H9 (cell line): ENCODE results near the gene ZNF688. TPM values are rescaled to one million over a fixed set of nuclear protein-coding genes. Genes with fewer than 3 reads are reported as not detected.

Experiments
- DNase-seq: peaks from one replicate; pipeline ENCODE4 v3.0.0-alpha.2; 2017
- H2AFZ ChIP-seq: one replicate; pipeline ENCODE4 v1.6.1; 2013; ENCODE audit warnings: mild to moderate bottlenecking, low read length, control low read depth, moderate library complexity
- H2AK5ac ChIP-seq: 2 replicates; pipeline ENCODE4 v1.6.1; 2013; ENCODE audit warnings: low read length, control low read depth, mixed read lengths; ENCODE audit not compliant: insufficient read length
- H2BK120ac ChIP-seq: one replicate; pipeline ENCODE4 v1.6.1; 2013; ENCODE audit warnings: low read depth, mild to moderate bottlenecking, low read length, control low read depth, inconsistent platforms; ENCODE audit not compliant: poor library complexity, severe bottlenecking
- H2BK12ac ChIP-seq: 2 replicates; pipeline ENCODE4 v1.6.1; 2013; ENCODE audit warnings: low read length, control low read depth, mixed read lengths, low read depth; ENCODE audit not compliant: insufficient read length
- H2BK15ac ChIP-seq: 2 replicates; pipeline ENCODE4 v1.6.1; 2013; ENCODE audit warnings: low read depth, low read length, control low read depth
- H2BK20ac ChIP-seq: one replicate; pipeline ENCODE4 v1.6.1; 2013; ENCODE audit warnings: low read depth, mild to moderate bottlenecking, low read length, control low read depth, inconsistent platforms; ENCODE audit not compliant: poor library complexity, severe bottlenecking
- H2BK5ac ChIP-seq: 2 replicates; pipeline ENCODE4 v1.6.1; 2013; ENCODE audit warnings: low read length, control low read depth, mixed read lengths; ENCODE audit not compliant: insufficient read length
- H3K14ac ChIP-seq: 2 replicates; pipeline ENCODE4 v1.6.1; 2013; ENCODE audit warnings: low read length, control low read depth; ENCODE audit not compliant: insufficient read depth
- H3K18ac ChIP-seq: 2 replicates; pipeline ENCODE4 v1.6.1; 2013; ENCODE audit warnings: low read depth, mild to moderate bottlenecking, mixed read lengths, low read length, control low read depth; ENCODE audit not compliant: insufficient read length
- H3K23ac ChIP-seq: 2 replicates; pipeline ENCODE4 v1.6.1; 2013; ENCODE audit warnings: low read length, control low read depth, mixed read lengths, low read depth; ENCODE audit not compliant: insufficient read length
- H3K23me2 ChIP-seq: 2 replicates; pipeline ENCODE4 v1.6.1; 2013; ENCODE audit warnings: low read depth, mild to moderate bottlenecking, mixed read lengths, low read length, control low read depth; ENCODE audit not compliant: insufficient read length, poor library complexity, severe bottlenecking
- H3K27ac ChIP-seq: 2 replicates; pipeline ENCODE4 v1.5.1; 2013; ENCODE audit warnings: low read length, control low read depth, mixed read lengths, low read depth; ENCODE audit not compliant: insufficient read length
- H3K27me3 ChIP-seq: 2 replicates; pipeline ENCODE4 v1.6.1; 2013; ENCODE audit warnings: low read length, control low read depth, inconsistent platforms; ENCODE audit not compliant: insufficient read depth
- H3K4ac ChIP-seq: 2 replicates; pipeline ENCODE4 v1.6.1; 2013; ENCODE audit warnings: low read depth, mild to moderate bottlenecking, control low read depth, inconsistent platforms, low read length, moderate library complexity
- H3K4me1 ChIP-seq: 2 replicates; pipeline ENCODE4 v1.6.1; 2013; ENCODE audit warnings: low read length, control low read depth, inconsistent platforms; ENCODE audit not compliant: insufficient read depth
- H3K4me2 ChIP-seq: 2 replicates; pipeline ENCODE4 v1.6.1; 2013; ENCODE audit warnings: low read length, control low read depth, mixed read lengths; ENCODE audit not compliant: insufficient read length, insufficient read depth
- H3K56ac ChIP-seq: 2 replicates; pipeline ENCODE4 v1.6.1; 2013; ENCODE audit warnings: low read depth, mild to moderate bottlenecking, mixed read lengths, low read length, control low read depth; ENCODE audit not compliant: insufficient read length
- H3K79me1 ChIP-seq: 2 replicates; pipeline ENCODE4 v1.6.1; 2013; ENCODE audit warnings: low read depth, mild to moderate bottlenecking, moderate library complexity, low read length, control low read depth, inconsistent platforms; ENCODE audit not compliant: insufficient read depth, poor library complexity, severe bottlenecking
- H3K79me2 ChIP-seq: 2 replicates; pipeline ENCODE4 v1.6.1; 2013; ENCODE audit warnings: low read length, control low read depth, inconsistent platforms; ENCODE audit not compliant: insufficient read depth
- H3K9ac ChIP-seq: 2 replicates; pipeline ENCODE4 v1.6.1; 2013; ENCODE audit warnings: low read length, control low read depth, mixed read lengths; ENCODE audit not compliant: insufficient read length; ENCODE audit errors: extremely low read depth
- H3K9me3 ChIP-seq: one replicate; pipeline ENCODE4 v1.6.1; 2013; ENCODE audit warnings: low read depth, low read length, inconsistent platforms; ENCODE audit not compliant: control insufficient read depth
- H3T11ph ChIP-seq: one replicate; pipeline ENCODE4 v1.6.1; 2013; ENCODE audit warnings: mild to moderate bottlenecking, low read length, control low read depth, inconsistent platforms
- H4K20me1 ChIP-seq: one replicate; pipeline ENCODE4 v1.6.1; 2013; ENCODE audit not compliant: control insufficient read depth, insufficient read length, insufficient read depth
- H4K5ac ChIP-seq: 2 replicates; pipeline ENCODE4 v1.6.1; 2013; ENCODE audit warnings: low read depth, mild to moderate bottlenecking, mixed read lengths, low read length, control low read depth; ENCODE audit not compliant: insufficient read length
- H4K8ac ChIP-seq: replicated peaks from 2 replicates; pipeline ENCODE4 v1.6.1; 2013; ENCODE audit warnings: low read length, control low read depth, mixed read lengths, low read depth; ENCODE audit not compliant: insufficient read length
- H4K91ac ChIP-seq: 2 replicates; pipeline ENCODE4 v1.6.1; 2013; ENCODE audit warnings: low read depth, mild to moderate bottlenecking, moderate library complexity, mixed read lengths, low read length, control low read depth; ENCODE audit not compliant: insufficient read length
- H3K27ac Mint-ChIP-seq, 3 experiments: 2 replicates in 2 of 3; 3 replicates in 1 of 3; pipeline ENCODE4 v1.8.0; 2020 to 2021; ENCODE audit warnings: mixed read lengths in 3 of 3, mild to moderate bottlenecking in 1 of 3, moderate library complexity in 1 of 3
- H3K27me3 Mint-ChIP-seq: 2 replicates; pipeline ENCODE4 v1.8.0; 2021; ENCODE audit warnings: low read depth, mild to moderate bottlenecking, moderate library complexity, mixed read lengths
- H3K36me3 Mint-ChIP-seq, 3 experiments: 2 replicates in 2 of 3; 3 replicates in 1 of 3; pipeline ENCODE4 v1.8.0; 2020 to 2021; ENCODE audit warnings: low read depth in 3 of 3, mixed read lengths in 3 of 3; ENCODE audit not compliant: insufficient read depth in 1 of 3
- H3K4me1 Mint-ChIP-seq, 2 experiments: 2 replicates each; pipeline ENCODE4 v1.8.0; 2020; ENCODE audit warnings: mixed read lengths in 2 of 2
- H3K4me3 Mint-ChIP-seq, 2 experiments: 2 replicates in 1 of 2; 3 replicates in 1 of 2; pipeline ENCODE4 v1.8.0; 2020 to 2021; ENCODE audit warnings: mild to moderate bottlenecking in 2 of 2, mixed read lengths in 2 of 2, moderate library complexity in 1 of 2
- H3K9me3 Mint-ChIP-seq, 2 experiments: 2 replicates in 1 of 2; 3 replicates in 1 of 2; pipeline ENCODE4 v1.8.0; 2020; ENCODE audit warnings: mild to moderate bottlenecking in 2 of 2, mixed read lengths in 2 of 2, moderate library complexity in 1 of 2
- WGBS: extraction: QIAGEN DNeasy Blood & Tissue Kit; methylation state at CpG from one replicate; pipeline ENCODE4 v1.1.7; 2013; ENCODE audit warnings: missing lambda C conversion rate, low lambda C conversion rate, mixed read lengths; ENCODE audit not compliant: insufficient read length; ENCODE audit errors: extremely low coverage; 5-methylcytosine and 5-hydroxymethylcytosine counted together
- total RNA-seq: library from RNA; stranded (reverse); gene quantifications from 2 replicates; pipeline ENCODE4 v1.2.1, GENCODE V29; 2021
- TF ChIP-seq, protein P1 (sequence below): fragments of 200-600 bp; sonication (generic); conservative IDR thresholded peaks from 3 replicates; pipeline ENCODE4 v1.8.0; 2021; ENCODE audit warnings: antibody characterized with exemption, mild to moderate bottlenecking

The ZNF688 gene
- total RNA-seq, 1 experiment from 2014 or later, result 4.5 TPM

DNA sequence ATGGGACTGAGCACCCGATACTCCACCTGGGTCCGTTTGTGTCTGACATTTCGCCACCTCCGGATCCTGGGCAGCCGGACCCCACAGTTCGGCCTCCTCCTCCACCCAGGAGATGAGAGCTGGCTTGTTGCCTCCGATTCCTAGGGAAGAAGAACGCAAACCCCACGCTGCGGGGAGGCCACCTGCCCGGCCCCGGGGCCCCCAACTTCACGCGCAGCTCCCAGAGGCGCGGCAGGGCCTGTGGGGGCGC, 13.9 kb downstream of the ZNF688 start:
- H2AFZ ChIP-seq, result no peak overlapping the region
- H4K5ac ChIP-seq, result no peak overlapping the region
- Mint-ChIP-seq H3K27me3 (no peaks in the 10 kb centered on the region), H3K4me1 (peaks cover 14 to 29% of the 10 kb centered on the region in 2 experiments), H3K27ac (no peak overlapping the region), H3K36me3 (peaks cover 5 to 29% (median 25%) of the 10 kb centered on the region in 3 experiments), H3K4me3 (peak overlapping the region; percentile 73 to 86), H3K9me3 (no peaks in the 10 kb centered on the region)
- no peaks in the 10 kb centered on the region; the same call in 1 of the 2 replicates for H3K4me1 ChIP-seq
- peaks cover 8% of the 10 kb centered on the region for H3K23me2 ChIP-seq
- H2BK15ac ChIP-seq, result no peak overlapping the region
- H3K9ac ChIP-seq, result peak overlapping the region; percentile 16
- no peaks in the 10 kb centered on the region for H3K79me2 ChIP-seq
- H3K79me1 ChIP-seq, result no peaks in the 10 kb centered on the region
- no peak overlapping the region for H2BK20ac ChIP-seq
- no peak overlapping the region for H2AK5ac ChIP-seq
- no peak for DNase-seq
- no peak overlapping the region for H4K8ac ChIP-seq
- H4K20me1 ChIP-seq, result no peaks in the 10 kb centered on the region
- H3K56ac ChIP-seq, result no peak overlapping the region
- WGBS, result no CpG with 5 or more reads among the region's 17 CpGs
- no peak overlapping the region for H3K23ac ChIP-seq
- no peak overlapping the region for H2BK12ac ChIP-seq
- no peak overlapping the region for H4K91ac ChIP-seq
- H3K14ac ChIP-seq, result peak overlapping the region; percentile 3; the same call in 1 of the 2 replicates
- H3K18ac ChIP-seq, result no peak overlapping the region
- H3K27ac ChIP-seq, result no peak overlapping the region
- no peak overlapping the region for H3T11ph ChIP-seq
- H2BK120ac ChIP-seq, result no peak overlapping the region
- no peaks in the 10 kb centered on the region for H3K9me3 ChIP-seq
- no peak overlapping the region for H2BK5ac ChIP-seq
- H3K4me2 ChIP-seq, result peak overlapping the region; percentile 87
- no peaks in the 10 kb centered on the region for H3K27me3 ChIP-seq
- TF ChIP-seq, protein P1, sequence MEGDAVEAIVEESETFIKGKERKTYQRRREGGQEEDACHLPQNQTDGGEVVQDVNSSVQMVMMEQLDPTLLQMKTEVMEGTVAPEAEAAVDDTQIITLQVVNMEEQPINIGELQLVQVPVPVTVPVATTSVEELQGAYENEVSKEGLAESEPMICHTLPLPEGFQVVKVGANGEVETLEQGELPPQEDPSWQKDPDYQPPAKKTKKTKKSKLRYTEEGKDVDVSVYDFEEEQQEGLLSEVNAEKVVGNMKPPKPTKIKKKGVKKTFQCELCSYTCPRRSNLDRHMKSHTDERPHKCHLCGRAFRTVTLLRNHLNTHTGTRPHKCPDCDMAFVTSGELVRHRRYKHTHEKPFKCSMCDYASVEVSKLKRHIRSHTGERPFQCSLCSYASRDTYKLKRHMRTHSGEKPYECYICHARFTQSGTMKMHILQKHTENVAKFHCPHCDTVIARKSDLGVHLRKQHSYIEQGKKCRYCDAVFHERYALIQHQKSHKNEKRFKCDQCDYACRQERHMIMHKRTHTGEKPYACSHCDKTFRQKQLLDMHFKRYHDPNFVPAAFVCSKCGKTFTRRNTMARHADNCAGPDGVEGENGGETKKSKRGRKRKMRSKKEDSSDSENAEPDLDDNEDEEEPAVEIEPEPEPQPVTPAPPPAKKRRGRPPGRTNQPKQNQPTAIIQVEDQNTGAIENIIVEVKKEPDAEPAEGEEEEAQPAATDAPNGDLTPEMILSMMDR, result no peak; the same call in 2 of the 3 replicates
- no peak overlapping the region for H3K4ac ChIP-seq
